HCT116 (cell line): ENCODE measurements around the gene BBLN. TPM values are rescaled to one million over a fixed set of nuclear protein-coding genes. Genes with fewer than 3 reads are reported as not detected.

Experiments used
- ATAC-seq: fragments of 200-7000 bp; cut with Tn5 transposase; 2 replicates; pipeline ENCODE4 v1.9.1; 2020; ENCODE audit warnings: mild to moderate bottlenecking, moderate library complexity
- BruUV-seq: library from RNA; stranded (reverse); fragments of 400-500 nt; replicated peaks from 2 replicates; lab custom pipeline; 2021; lab: Mats Ljungman, UMichigan
- CTCF ChIA-PET: fragments of 300-600 bp; sonication (Branson Sonifier 250); formaldehyde crosslinking; loops from one replicate; lab custom pipeline; 2021; ENCODE audit warnings: antibody characterized with exemption; lab: Charles Lee
- POLR2A ChIA-PET: fragments of 300-600, 350-600 bp; sonication (Branson Sonifier 250); formaldehyde crosslinking; loops from one replicate; lab custom pipeline; 2021; ENCODE audit warnings: antibody characterized with exemption; lab: Charles Lee
- RAD21 ChIA-PET, 2 experiments: fragments of 300-600 bp; sonication (Branson Sonifier 250); formaldehyde crosslinking; loops; one replicate each; lab custom pipeline; 2023; ENCODE audit warnings: low total read pairs in 2 of 2; ENCODE audit not compliant: uncharacterized antibody in 2 of 2, unreplicated experiment in 2 of 2, low non-redundant PET in 1 of 2; lab: Charles Lee
- DNase-seq: peaks from one replicate; pipeline ENCODE4 v3.0.0-alpha.2; 2010; ENCODE audit warnings: low read depth, low spot score
- H2AFZ ChIP-seq: fragments of 200-600 bp; shearing (Covaris generic), sonication (generic); 2 replicates; pipeline ENCODE4 v1.6.1; 2017; ENCODE audit warnings: low read depth, mixed run types, mixed read lengths, antibody characterized with exemption, low read length; ENCODE audit not compliant: poor library complexity, severe bottlenecking
- H3K27ac ChIP-seq: 2 replicates; pipeline ENCODE4 v1.5.1; 2012; ENCODE audit warnings: low read depth, low read length
- H3K27me3 ChIP-seq: fragments of 200-600 bp; sonication (generic); 2 replicates; pipeline ENCODE4 v1.6.1; 2016; ENCODE audit warnings: mixed run types, low read length, mixed read lengths; ENCODE audit not compliant: insufficient read depth
- H3K36me3 ChIP-seq, 2 experiments: fragments of 200-500 bp in 1 of 2; fragments of 200-600 bp in 1 of 2; sonication (Bioruptor generic) in 1 of 2; sonication (generic) in 1 of 2; 2 replicates each; pipeline versions ENCODE4 v1.5.1 to v1.6.1; 2014 to 2016; ENCODE audit warnings: low read length in 2 of 2, inconsistent platforms in 1 of 2, mixed read lengths in 1 of 2, mixed run types in 1 of 2; ENCODE audit not compliant: insufficient read depth in 2 of 2, control insufficient read depth in 1 of 2
- H3K4me1 ChIP-seq, 2 experiments: fragments of 200-600 bp in 1 of 2; sonication (generic) in 1 of 2; 2 replicates each; pipeline versions ENCODE4 v1.5.1 to v1.6.1; 2012 to 2017; ENCODE audit warnings: low read length in 2 of 2, inconsistent platforms in 1 of 2, mild to moderate bottlenecking in 1 of 2, mixed read lengths in 1 of 2, mixed run types in 1 of 2, moderate library complexity in 1 of 2; ENCODE audit not compliant: insufficient read depth in 2 of 2, control insufficient read depth in 1 of 2
- H3K4me2 ChIP-seq: fragments of 200-600 bp; sonication (generic); 2 replicates; pipeline ENCODE4 v1.6.1; 2017; ENCODE audit warnings: mixed run types, low read length, mixed read lengths
- H3K4me3 ChIP-seq, 2 experiments: fragments of 200-600 bp in 1 of 2; sonication (generic) in 1 of 2; replicated peaks in 1 of 2; 2 replicates each; pipeline ENCODE4 v1.5.1; 2011 to 2016; ENCODE audit warnings: low read length in 2 of 2, control low read depth in 1 of 2, low read depth in 1 of 2, mild to moderate bottlenecking in 1 of 2, mixed read lengths in 1 of 2, mixed run types in 1 of 2
- H3K79me2 ChIP-seq: fragments of 200-600 bp; sonication (generic); 2 replicates; pipeline ENCODE4 v1.6.1; 2017; ENCODE audit warnings: mild to moderate bottlenecking, mixed run types, low read length, moderate library complexity, mixed read lengths; ENCODE audit not compliant: insufficient read depth
- H3K9ac ChIP-seq: fragments of 200-600 bp; sonication (generic); 2 replicates; pipeline ENCODE4 v1.6.1; 2016; ENCODE audit warnings: low read length, mixed read lengths
- H3K9me2 ChIP-seq: fragments of 200-600 bp; sonication (generic), shearing (Covaris generic); 2 replicates; pipeline ENCODE4 v1.6.1; 2017; ENCODE audit warnings: mixed run types, mild to moderate bottlenecking, moderate library complexity; ENCODE audit not compliant: insufficient read depth
- H3K9me3 ChIP-seq, 2 experiments: fragments of 200-500 bp in 1 of 2; fragments of 200-600 bp in 1 of 2; sonication (Bioruptor generic) in 1 of 2; sonication (generic) in 1 of 2; 2 replicates each; pipeline ENCODE4 v1.6.1; 2014 to 2017; ENCODE audit warnings: low read length in 2 of 2, mixed read lengths in 2 of 2, inconsistent platforms in 1 of 2, low read depth in 1 of 2, mild to moderate bottlenecking in 1 of 2, mixed run types in 1 of 2, moderate library complexity in 1 of 2; ENCODE audit not compliant: control insufficient read depth in 1 of 2, insufficient read depth in 1 of 2
- H4K20me1 ChIP-seq: fragments of 200-600 bp; sonication (generic), shearing (Covaris generic); 2 replicates; pipeline ENCODE4 v1.6.1; 2017; ENCODE audit warnings: mixed run types, mild to moderate bottlenecking, moderate library complexity; ENCODE audit not compliant: insufficient read depth
- CBX3 ChIP-seq: IDR thresholded peaks from 2 replicates; pipeline ENCODE4 v1.6.1; 2012; ENCODE audit warnings: low read depth
- CEBPB ChIP-seq: IDR thresholded peaks from 2 replicates; pipeline ENCODE4 v1.6.1; 2012; ENCODE audit warnings: low read depth
- CTCF ChIP-seq, 3 experiments: fragments of 200-600 bp in 1 of 3; sonication (generic) in 1 of 3; IDR thresholded peaks in 2 of 3; conservative IDR thresholded peaks in 1 of 3; 2 replicates each; pipeline ENCODE4 v1.5.1; 2012 to 2017; ENCODE audit warnings: low read depth in 2 of 3, low read length in 2 of 3, antibody characterized with exemption in 1 of 3, borderline replicate concordance in 1 of 3, control low read depth in 1 of 3, mild to moderate bottlenecking in 1 of 3, mixed read lengths in 1 of 3, mixed run types in 1 of 3, moderate library complexity in 1 of 3; ENCODE audit not compliant: insufficient read depth in 1 of 3
- EGR1 ChIP-seq: IDR thresholded peaks from 2 replicates; pipeline ENCODE4 v1.6.1; 2012; ENCODE audit warnings: low read depth
- EZH2 ChIP-seq: fragments of 200-600 bp; sonication (generic); IDR thresholded peaks from 2 replicates; pipeline ENCODE4 v1.6.1; 2017; ENCODE audit warnings: antibody characterized with exemption, mixed run types
- EZH2phosphoT487 ChIP-seq: fragments of 200-600 bp; IDR thresholded peaks from 2 replicates; pipeline ENCODE4 v1.6.1; 2018; ENCODE audit warnings: antibody characterized with exemption, borderline replicate concordance
- FOSL1 ChIP-seq: IDR thresholded peaks from 2 replicates; pipeline ENCODE4 v1.6.1; 2012; ENCODE audit warnings: low read depth
- POLR2A ChIP-seq: IDR thresholded peaks from 2 replicates; pipeline ENCODE4 v1.7.0; 2011; ENCODE audit warnings: borderline replicate concordance; ENCODE audit not compliant: insufficient read depth, insufficient read length; ENCODE audit errors: extremely low read depth
- POLR2AphosphoS5 ChIP-seq: IDR thresholded peaks from 2 replicates; pipeline ENCODE4 v1.6.1; 2011; ENCODE audit warnings: mild to moderate bottlenecking, low read depth, low read length, moderate library complexity
- RAD21 ChIP-seq: IDR thresholded peaks from 2 replicates; pipeline ENCODE4 v1.6.1; 2012; ENCODE audit warnings: low read depth, mild to moderate bottlenecking
- SIN3A ChIP-seq: IDR thresholded peaks from 2 replicates; pipeline ENCODE4 v1.6.1; 2012; ENCODE audit warnings: low read depth
- SRF ChIP-seq: IDR thresholded peaks from 2 replicates; pipeline ENCODE4 v1.6.1; 2012; ENCODE audit warnings: low read depth
- TCF7L2 ChIP-seq: IDR thresholded peaks from 2 replicates; pipeline ENCODE4 v1.7.0; 2011; ENCODE audit warnings: borderline replicate concordance, inconsistent platforms; ENCODE audit not compliant: insufficient read depth, insufficient read length; ENCODE audit errors: extremely low read depth
- ZNF274 ChIP-seq: fragments of 200-500 bp; sonication (Bioruptor generic); IDR thresholded peaks from 2 replicates; pipeline ENCODE4 v1.6.1; 2014; ENCODE audit warnings: mild to moderate bottlenecking, low read depth, low read length, inconsistent platforms
- intact Hi-C: fragments of 100-400 bp; cut with micrococcal nuclease; formaldehyde crosslinking; loops from 2 replicates; pipeline ENCODE4 v1.10.0; 2022
- total RNA-seq: library from RNA; stranded (reverse); gene quantifications from one replicate; pipeline ENCODE4 v1.2.1, GENCODE V29; 2021; ENCODE audit not compliant: unreplicated experiment
- TF ChIP-seq, protein P1 (sequence below): IDR thresholded peaks from 2 replicates; pipeline ENCODE4 v1.6.1; 2012
- TF ChIP-seq, protein P2 (sequence below): IDR thresholded peaks from 2 replicates; pipeline ENCODE4 v1.6.1; 2012

The BBLN gene
- total RNA-seq, 1 experiment from 2014 or later, result 119 TPM

- TF ChIP-seq RAD21 (no peak), TCF7L2 (no peak)
Observed at GRCh38 chr9:128138001-128138400, 22.1 kb upstream of the BBLN start (continued).

GRCh38 chr9:128139621-128140020 lies 20.4 kb upstream of the BBLN start:
- POLR2A ChIA-PET, result no interaction called here
- Histone ChIP-seq H3K4me3 (no peak overlapping the region), H3K79me2 (no peaks in the 10 kb centered on the region)

DNA sequence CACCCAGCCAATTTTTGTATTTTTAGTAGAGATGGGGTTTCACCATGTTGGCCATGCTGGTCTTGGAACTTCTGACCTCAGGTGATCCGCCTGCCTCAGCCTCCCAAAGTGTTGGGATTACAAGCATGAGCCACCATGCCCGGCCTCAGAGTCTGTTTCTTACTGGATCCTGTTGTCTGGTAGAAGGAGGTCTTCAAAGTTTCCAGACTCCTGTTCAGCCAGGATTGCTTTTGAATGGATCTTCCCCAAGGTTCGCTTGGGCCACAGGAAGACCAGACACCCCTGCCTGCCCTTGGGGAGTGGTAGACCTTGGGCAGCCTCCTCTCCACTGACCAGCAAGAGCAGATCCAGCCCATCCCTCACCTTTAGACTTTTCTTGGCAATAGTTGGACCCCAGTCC lies 18.5 kb upstream of the BBLN start:
- no peak overlapping the region for H3K9ac ChIP-seq
- no peak overlapping the region for H2AFZ ChIP-seq
- no peak for ATAC-seq
- BruUV-seq, result no TSS peak
- H3K4me3 ChIP-seq, result no peak overlapping the region
- CTCF ChIA-PET, result no interaction called here
- no peak for TF ChIP-seq CTCF (IDR thresholded peaks at IDR 0.05 in 2 of 3, conservative IDR thresholded peaks at IDR 0.05 in 1 of 3; ENCODE audit: borderline replicate concordance in 1 of 3, insufficient read depth in 1 of 3, low read depth in 2 of 3, low read length in 2 of 3)
- no peak for TF ChIP-seq FOSL1
- TF ChIP-seq, protein P1, sequence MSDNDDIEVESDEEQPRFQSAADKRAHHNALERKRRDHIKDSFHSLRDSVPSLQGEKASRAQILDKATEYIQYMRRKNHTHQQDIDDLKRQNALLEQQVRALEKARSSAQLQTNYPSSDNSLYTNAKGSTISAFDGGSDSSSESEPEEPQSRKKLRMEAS, result no peak
- TF ChIP-seq EZH2, result no peak
- no peak for TF ChIP-seq EZH2phosphoT487
- no peak for TF ChIP-seq EGR1
- no peak for TF ChIP-seq CEBPB
- no peak for TF ChIP-seq POLR2AphosphoS5
- no peak for TF ChIP-seq CBX3
- TF ChIP-seq, all 23 proteins: peak for 0
- Histone ChIP-seq H3K27me3 (no peaks in the 10 kb centered on the region), H3K4me2 (no peak overlapping the region), H3K79me2 (no peaks in the 10 kb centered on the region), H3K27ac (no peak overlapping the region), H3K9me2 (no peaks in the 10 kb centered on the region), H3K9me3 (no peaks in the 10 kb centered on the region), H4K20me1 (no peaks in the 10 kb centered on the region), H3K36me3 (no peaks in the 10 kb centered on the region), H3K4me1 (peaks cover 0 to 8% of the 10 kb centered on the region in 2 experiments; a peak in 1 of 4 replicates)
- intact Hi-C loops, result no loop called here
- ChIA-PET RAD21 (no interaction called here), POLR2A (interaction anchor here (1.1 kb wide), 1 partner anchor 13 kb away, joined by 3 read pairs; no protein-coding TSS in a partner anchor)
- DNase-seq, result no peak

More at GRCh38 chr9:128139621-128140020, 20.4 kb upstream of the BBLN start:
- no peak overlapping the region for H2AFZ ChIP-seq
- RAD21 ChIA-PET, result no interaction called here
- no peak overlapping the region for H3K4me2 ChIP-seq
- no TSS peak for BruUV-seq
- DNase-seq, result no peak
- H3K9me2 ChIP-seq, result no peaks in the 10 kb centered on the region
- no peaks in the 10 kb centered on the region for H3K9me3 ChIP-seq
- H3K9ac ChIP-seq, result no peak overlapping the region
- H4K20me1 ChIP-seq, result no peaks in the 10 kb centered on the region
- intact Hi-C loops, result no loop called here
- TF ChIP-seq EZH2, result no peak
- TF ChIP-seq, protein P1, result no peak
- no peak for TF ChIP-seq CBX3
- TF ChIP-seq ZNF274, result no peak
- TF ChIP-seq POLR2AphosphoS5, result no peak
- TF ChIP-seq SIN3A, result no peak
- no peak for TF ChIP-seq SRF
- TF ChIP-seq, protein P2, sequence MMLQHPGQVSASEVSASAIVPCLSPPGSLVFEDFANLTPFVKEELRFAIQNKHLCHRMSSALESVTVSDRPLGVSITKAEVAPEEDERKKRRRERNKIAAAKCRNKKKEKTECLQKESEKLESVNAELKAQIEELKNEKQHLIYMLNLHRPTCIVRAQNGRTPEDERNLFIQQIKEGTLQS, result no peak
- TF ChIP-seq POLR2A, result no peak
- TF ChIP-seq, all 23 proteins: peak for 0
- Histone ChIP-seq H3K4me1 (peaks cover 0 to 8% of the 10 kb centered on the region in 2 experiments; a peak in 1 of 4 replicates), H3K27ac (no peak overlapping the region), H3K27me3 (no peaks in the 10 kb centered on the region), H3K36me3 (no peaks in the 10 kb centered on the region)
- ATAC-seq, result no peak
- CTCF ChIA-PET, result no interaction called here
